IMR-90 (cell line): Measurements from ENCODE around the gene SLC16A2. TPM values are rescaled to one million over a fixed set of nuclear protein-coding genes. Genes with fewer than 3 reads are reported as not detected.

ENCODE experiments used
- ATAC-seq: fragments of 200-7000 bp; cut with Tn5 transposase; 2 replicates; pipeline ENCODE4 v1.9.1; 2020; ENCODE audit warnings: low read depth, mild to moderate bottlenecking, moderate library complexity
- BruUV-seq: library from RNA; stranded (reverse); fragments of 400-500 nt; replicated peaks from 2 replicates; lab custom pipeline; 2021; lab: Mats Ljungman, UMichigan
- CTCF ChIA-PET: fragments of 300-600 bp; formaldehyde crosslinking; extraction: SDS; loops from one replicate; lab custom pipeline; 2021; ENCODE audit warnings: antibody characterized with exemption; lab: Yijun Ruan, JAX
- POLR2A ChIA-PET: fragments of 300-600 bp; sonication (Branson Sonifier 250); formaldehyde crosslinking; loops from one replicate; lab custom pipeline; 2022; ENCODE audit warnings: antibody characterized with exemption; ENCODE audit not compliant: unreplicated experiment; lab: Charles Lee
- DNase-seq: peaks from one replicate; pipeline ENCODE4 v3.0.0; 2013
- H2AFZ ChIP-seq: replicated peaks from 2 replicates; pipeline ENCODE3; 2013; ENCODE audit warnings: low read length, mild to moderate bottlenecking; ENCODE audit not compliant: poor library complexity
- H2AK5ac ChIP-seq: 2 replicates; pipeline ENCODE4 v1.6.1; 2013; ENCODE audit warnings: low read depth, low read length, inconsistent platforms
- H2AK9ac ChIP-seq: replicated peaks from 2 replicates; pipeline ENCODE3; 2013; ENCODE audit warnings: mild to moderate bottlenecking, low read depth, low read length, moderate library complexity; ENCODE audit not compliant: poor library complexity
- H2BK120ac ChIP-seq: 2 replicates; pipeline ENCODE4 v1.6.1; 2013; ENCODE audit warnings: low read depth, low read length, inconsistent platforms
- H2BK15ac ChIP-seq: 3 replicates; pipeline ENCODE4 v1.6.1; 2013; ENCODE audit warnings: low read depth, low read length, inconsistent platforms
- H2BK20ac ChIP-seq: 2 replicates; pipeline ENCODE4 v1.6.1; 2013; ENCODE audit warnings: low read depth, mild to moderate bottlenecking, inconsistent platforms, low read length, moderate library complexity
- H2BK5ac ChIP-seq: 2 replicates; pipeline ENCODE4 v1.6.1; 2013; ENCODE audit warnings: mild to moderate bottlenecking, low read depth, low read length, inconsistent platforms; ENCODE audit not compliant: poor library complexity, severe bottlenecking
- H3K14ac ChIP-seq: replicated peaks from 2 replicates; pipeline ENCODE4 v1.6.1; 2013; ENCODE audit warnings: low read depth, low read length, inconsistent platforms
- H3K18ac ChIP-seq: 2 replicates; pipeline ENCODE4 v1.6.1; 2013; ENCODE audit warnings: low read depth, low read length, control low read depth
- H3K23ac ChIP-seq: 2 replicates; pipeline ENCODE4 v1.6.1; 2013; ENCODE audit warnings: low read depth, low read length, inconsistent platforms
- H3K27ac ChIP-seq: 2 replicates; pipeline ENCODE4 v1.5.1; 2013; ENCODE audit warnings: mild to moderate bottlenecking, control low read depth, low read length; ENCODE audit not compliant: insufficient read depth
- H3K27me3 ChIP-seq: 2 replicates; pipeline ENCODE4 v1.6.1; 2013; ENCODE audit warnings: low read length; ENCODE audit not compliant: control insufficient read depth, insufficient read depth
- H3K36me3 ChIP-seq: 2 replicates; pipeline ENCODE4 v1.6.1; 2013; ENCODE audit warnings: low read length, mixed read lengths; ENCODE audit not compliant: control insufficient read depth, insufficient read depth
- H3K4ac ChIP-seq: 2 replicates; pipeline ENCODE4 v1.6.1; 2013; ENCODE audit warnings: low read depth, low read length, inconsistent platforms
- H3K4me1 ChIP-seq: 2 replicates; pipeline ENCODE4 v1.6.1; 2013; ENCODE audit warnings: low read length, mixed read lengths; ENCODE audit not compliant: control insufficient read depth, insufficient read depth
- H3K4me2 ChIP-seq: 2 replicates; pipeline ENCODE4 v1.6.1; 2013; ENCODE audit warnings: low read depth, mild to moderate bottlenecking, control low read depth, low read length, moderate library complexity
- H3K4me3 ChIP-seq: 2 replicates; pipeline ENCODE4 v1.5.1; 2013; ENCODE audit warnings: low read depth, mild to moderate bottlenecking, control low read depth, low read length, moderate library complexity; ENCODE audit not compliant: insufficient read depth
- H3K56ac ChIP-seq: 2 replicates; pipeline ENCODE4 v1.6.1; 2013; ENCODE audit warnings: low read length, inconsistent platforms; ENCODE audit not compliant: insufficient read depth; ENCODE audit errors: extremely low read depth
- H3K79me1 ChIP-seq, 2 experiments: 2 replicates each; pipeline ENCODE4 v1.6.1; 2013; ENCODE audit warnings: low read length in 2 of 2, inconsistent platforms in 1 of 2, low read depth in 1 of 2
- H3K9ac ChIP-seq: 2 replicates; pipeline ENCODE4 v1.6.1; 2013; ENCODE audit warnings: low read depth, low read length, control low read depth
- H3K9me1 ChIP-seq: 2 replicates; pipeline ENCODE4 v1.6.1; 2013; ENCODE audit warnings: low read length, inconsistent platforms; ENCODE audit not compliant: insufficient read depth
- H3K9me3 ChIP-seq: 2 replicates; pipeline ENCODE4 v1.6.1; 2013; ENCODE audit warnings: low read length; ENCODE audit not compliant: control insufficient read depth, insufficient read depth
- H4K20me1 ChIP-seq: 2 replicates; pipeline ENCODE4 v1.6.1; 2013; ENCODE audit warnings: low read length, inconsistent platforms; ENCODE audit not compliant: insufficient read depth
- H4K5ac ChIP-seq: 2 replicates; pipeline ENCODE4 v1.6.1; 2013; ENCODE audit warnings: mild to moderate bottlenecking, low read depth, low read length, control low read depth
- H4K8ac ChIP-seq, 2 experiments: 2 replicates each; pipeline ENCODE4 v1.6.1; 2013; ENCODE audit warnings: low read depth in 2 of 2, low read length in 2 of 2, control low read depth in 1 of 2, inconsistent platforms in 1 of 2
- H4K91ac ChIP-seq: 2 replicates; pipeline ENCODE4 v1.6.1; 2013; ENCODE audit warnings: low read depth, low read length, inconsistent platforms; ENCODE audit not compliant: insufficient read depth
- CEBPB ChIP-seq: IDR thresholded peaks from 2 replicates; pipeline ENCODE4 v1.6.1; 2012; ENCODE audit warnings: low read depth, low read length, improper control_type of control experiment
- CHD1 ChIP-seq: IDR thresholded peaks from 2 replicates; pipeline ENCODE4 v1.6.1; 2012; ENCODE audit warnings: low read depth, low read length, improper control_type of control experiment
- FOS ChIP-seq: fragments of 150-350 bp; IDR thresholded peaks from 2 replicates; pipeline ENCODE4 v1.6.1; 2016; ENCODE audit warnings: low read depth, low read length
- MAFK ChIP-seq: IDR thresholded peaks from 2 replicates; pipeline ENCODE4 v1.6.1; 2012; ENCODE audit warnings: low read depth, low read length, improper control_type of control experiment
- NFE2L2 ChIP-seq: fragments of 150-350 bp; IDR thresholded peaks from 2 replicates; pipeline ENCODE4 v1.6.1; 2016; ENCODE audit warnings: low read depth, mild to moderate bottlenecking, low read length
- RAD21 ChIP-seq: IDR thresholded peaks from 2 replicates; pipeline ENCODE4 v1.6.1; 2012; ENCODE audit warnings: low read length, improper control_type of control experiment
- RFX5 ChIP-seq: IDR thresholded peaks from 2 replicates; pipeline ENCODE4 v1.8.0; 2012; ENCODE audit warnings: low read depth, mild to moderate bottlenecking, low read length, moderate library complexity
- WGBS, 2 experiments: methylation state at CpG; one replicate each; pipeline versions ENCODE4 v1.1.5 to v1.1.7; 2013; ENCODE audit warnings: missing lambda C conversion rate in 2 of 2; ENCODE audit not compliant: insufficient read length in 1 of 2; ENCODE audit errors: extremely low coverage in 2 of 2; 5-methylcytosine and 5-hydroxymethylcytosine counted together
- dilution Hi-C: fragments of 300-500 bp; cut with HindIII; formaldehyde crosslinking; loops from one replicate; pipeline ENCODE4 v1.14.3; 2018; ENCODE audit warnings: low sequenced_read_pairs; ENCODE audit not compliant: unreplicated experiment
- in situ Hi-C: fragments of 300-500 bp; cut with MboI; formaldehyde crosslinking; loops from 3 replicates; pipeline ENCODE4 v1.14.3; 2019; ENCODE audit warnings: low sequenced_read_pairs, inconsistent platforms, mixed read lengths
- intact Hi-C: fragments of 100-400 bp; cut with micrococcal nuclease; formaldehyde crosslinking; loops from 2 replicates; pipeline ENCODE4 v1.10.0; 2022
- polyA plus RNA-seq, 3 experiments: library from polyadenylated mRNA; depleted of rRNA; stranded (reverse); fragments of >200 nt; gene quantifications; 2 replicates each; pipeline ENCODE4 v1.2.3, GENCODE V29; 2012; ENCODE audit warnings: low replicate concordance in 1 of 3
- total RNA-seq: library from RNA; depleted of rRNA; stranded (reverse); fragments of >200 nt; gene quantifications from 2 replicates; pipeline ENCODE4 v1.2.3, GENCODE V29; 2012
- TF ChIP-seq, protein P1 (sequence below): fragments of 150-350 bp; IDR thresholded peaks from 2 replicates; pipeline ENCODE4 v1.6.1; 2016; ENCODE audit warnings: low read depth, mild to moderate bottlenecking, low read length, moderate library complexity, borderline replicate concordance

SLC16A2 gene
- total and polyA plus RNA-seq, 2 of the 4 experiments (the other 2 are of a cell fraction), result 6.1 to 23.8 TPM

DNA sequence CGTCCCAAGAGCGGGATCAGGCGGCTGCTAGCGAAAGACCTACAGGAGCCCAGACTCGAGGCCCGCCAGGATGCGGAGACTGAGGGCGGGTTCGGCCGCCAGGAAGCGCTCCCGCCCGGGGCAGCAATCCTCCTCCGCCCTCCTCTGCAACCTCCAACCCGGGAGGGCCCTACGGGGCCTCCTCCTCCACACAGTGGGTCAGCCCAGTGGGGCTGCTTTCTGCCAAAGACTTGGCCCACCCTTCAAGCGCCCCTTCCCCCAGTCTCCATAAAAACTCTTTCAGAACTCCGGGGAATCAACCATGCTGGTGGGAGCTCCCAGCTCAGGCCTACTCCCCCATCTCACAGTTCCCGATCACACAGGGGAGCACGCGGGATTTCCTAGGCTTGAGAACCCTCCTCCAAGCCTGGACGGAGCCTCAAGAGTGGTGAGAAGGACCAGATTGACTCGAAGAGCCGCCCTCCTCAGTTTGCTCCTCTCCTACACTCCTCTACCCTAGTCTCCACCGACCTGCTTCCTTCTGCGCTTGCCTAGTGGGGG lies 115.6 kb downstream of the SLC16A2 start:
- intact Hi-C loops (loop anchor here (1.0 to 5.0 kb wide), 3 partner anchors 117 to 245 kb away; no protein-coding TSS in a partner anchor), in situ Hi-C loops (no loop called here), dilution Hi-C loops (no loop called here)
- Histone ChIP-seq H2BK5ac (peak overlapping the region; percentile 12), H3K9me3 (no peaks in the 10 kb centered on the region), H3K4me2 (peak overlapping the region; percentile 79), H4K91ac (peak overlapping the region; percentile 85), H2AFZ (peak overlapping the region; percentile 86), H3K36me3 (0 out of 2 replicates have a peak, but pooled peaks cover 1% of the 10 kb centered on the region), H2AK5ac (0 out of 2 replicates have a peak overlapping the region, but pooled peaks have one; percentile 39), H2BK120ac (peak overlapping the region; percentile 33; the same call in 1 of the 2 replicates), H3K4me1 (peaks cover 6% of the 10 kb centered on the region; the same call in 1 of the 2 replicates), H3K27me3 (no peaks in the 10 kb centered on the region), H3K14ac (peak overlapping the region; percentile 72; the same call in 1 of the 2 replicates), H3K79me1 (no peaks in the 10 kb centered on the region), H4K20me1 (no peaks in the 10 kb centered on the region), H3K18ac (peak overlapping the region; percentile 32; the same call in 1 of the 2 replicates), H3K4ac (peak overlapping the region; percentile 84), H2BK15ac (no peak overlapping the region), H3K4me3 (peak overlapping the region; percentile 38), H4K5ac (peak overlapping the region; percentile 89), H3K27ac (peak overlapping the region; percentile 83), H2AK9ac (peak overlapping the region; percentile 86), H4K8ac (peak overlapping the region; percentile 82 to 92), H2BK20ac (no peak overlapping the region), H3K56ac (no peak overlapping the region; the same call in 1 of the 2 replicates), H3K9ac (peak overlapping the region; percentile 47), H3K23ac (peak overlapping the region; percentile 69), H3K9me1 (peaks cover 6% of the 10 kb centered on the region; the same call in 1 of the 2 replicates)
- no CpG with 5 or more reads among the region's 26 CpGs for WGBS, 2 experiments
- no TSS peak for BruUV-seq
- peak; percentile 42 for ATAC-seq
- DNase-seq, result peak; percentile 33
- ChIA-PET CTCF (no interaction called here), POLR2A (no interaction called here)
- no peak for TF ChIP-seq MAFK
- TF ChIP-seq CHD1, result no peak
- no peak for TF ChIP-seq NFE2L2
- TF ChIP-seq, protein P1, sequence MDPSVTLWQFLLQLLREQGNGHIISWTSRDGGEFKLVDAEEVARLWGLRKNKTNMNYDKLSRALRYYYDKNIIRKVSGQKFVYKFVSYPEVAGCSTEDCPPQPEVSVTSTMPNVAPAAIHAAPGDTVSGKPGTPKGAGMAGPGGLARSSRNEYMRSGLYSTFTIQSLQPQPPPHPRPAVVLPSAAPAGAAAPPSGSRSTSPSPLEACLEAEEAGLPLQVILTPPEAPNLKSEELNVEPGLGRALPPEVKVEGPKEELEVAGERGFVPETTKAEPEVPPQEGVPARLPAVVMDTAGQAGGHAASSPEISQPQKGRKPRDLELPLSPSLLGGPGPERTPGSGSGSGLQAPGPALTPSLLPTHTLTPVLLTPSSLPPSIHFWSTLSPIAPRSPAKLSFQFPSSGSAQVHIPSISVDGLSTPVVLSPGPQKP, result no peak
- TF ChIP-seq RAD21, result no peak
- no peak for TF ChIP-seq CEBPB
- TF ChIP-seq RFX5, result no peak
- no peak for TF ChIP-seq FOS
